Skeletal muscle satellite cell (primary cell): ENCODE measurements around the gene TEC. TPM values are rescaled to one million over a fixed set of nuclear protein-coding genes. Genes with fewer than 3 reads are reported as not detected.
A peak's percentile ranks its signal among the peaks of the same experiment; 100 is the strongest.
"Not testable (repeated sequence)": the region's sequence is repeated elsewhere in the genome, so short reads cannot be mapped to it uniquely, and the experiment has no call there.

Experiments
- H3K27me3 ChIP-seq: 2 replicates; pipeline ENCODE4 v1.7.0; 2013; ENCODE audit warnings: low read length; ENCODE audit not compliant: control insufficient read depth, insufficient read depth
- H3K36me3 ChIP-seq: 2 replicates; pipeline ENCODE4 v1.7.0; 2013; ENCODE audit warnings: mild to moderate bottlenecking, control low read depth, low read length; ENCODE audit not compliant: insufficient read depth
- H3K4me1 ChIP-seq: 2 replicates; pipeline ENCODE4 v1.7.0; 2013; ENCODE audit warnings: low read length; ENCODE audit not compliant: control insufficient read depth, insufficient read depth
- H3K4me2 ChIP-seq: 2 replicates; pipeline ENCODE4 v1.7.0; 2013; ENCODE audit warnings: mild to moderate bottlenecking, low read length
- H3K4me3 ChIP-seq: 2 replicates; pipeline ENCODE4 v1.7.0; 2013; ENCODE audit warnings: low read length
- H3K9ac ChIP-seq: 2 replicates; pipeline ENCODE4 v1.7.0; 2013; ENCODE audit warnings: mild to moderate bottlenecking, low read depth, low read length, moderate library complexity
- H3K9me3 ChIP-seq: replicated peaks from 2 replicates; pipeline ENCODE4 v1.7.0; 2013; ENCODE audit warnings: mild to moderate bottlenecking, control low read depth, low read length
- total RNA-seq: library from RNA; depleted of rRNA; stranded (reverse); fragments of >200 nt; gene quantifications from 2 replicates; pipeline ENCODE4 v1.2.3, GENCODE V29; 2012; rRNA removed

Gene TEC
- 0.44 and 1.5 TPM in 2 replicates for total RNA-seq

- Histone ChIP-seq H3K9ac (peak within 1 kb of the TSS; percentile 75), H3K36me3 (no peaks in the 10 kb centered on the region), H3K27me3 (no peaks in the 10 kb centered on the region), H3K4me2 (peak within 1 kb of the TSS; percentile 96), H3K9me3 (no peaks in the 10 kb centered on the region), H3K4me1 (no peaks in the 10 kb centered on the region), H3K4me3 (peak within 1 kb of the TSS; percentile 81)
These were observed at the start of gene TEC for GRCh38 chr4:48268956-48269860. TEC (minus strand) TSS chr4:48269838; CDS start chr4:48228614, 41,224 bp downstream.

- Histone ChIP-seq H3K27me3 (no peaks in the 10 kb centered on the region), H3K36me3 (no peaks in the 10 kb centered on the region), H3K9ac (no peak overlapping the region), H3K9me3 (no peaks in the 10 kb centered on the region), H3K4me1 (no peaks in the 10 kb centered on the region), H3K4me3 (no peak overlapping the region), H3K4me2 (peak overlapping the region; percentile 37)
These were observed 46.3 kb upstream of the TEC start for GRCh38 chr4:48315728-48316630.

- H3K36me3 ChIP-seq, H3K4me1 ChIP-seq: not testable (repeated sequence)
These were observed 45.1 kb upstream of the TEC start for GRCh38 chr4:48314746-48315145.

GRCh38 chr4:48311896-48312295 is 42.3 kb upstream of the TEC start:
- H3K4me1 ChIP-seq, result peaks cover 5% of the 10 kb centered on the region
- no peak overlapping the region for H3K4me2 ChIP-seq
- H3K27me3 ChIP-seq, result no peaks in the 10 kb centered on the region
- H3K9ac ChIP-seq, result no peak overlapping the region
- no peaks in the 10 kb centered on the region for H3K36me3 ChIP-seq
- H3K9me3 ChIP-seq, result no peaks in the 10 kb centered on the region
- no peak overlapping the region for H3K4me3 ChIP-seq

More at GRCh38 chr4:48314746-48315145, 45.1 kb upstream of the TEC start:
- H3K9ac ChIP-seq, H3K27me3 ChIP-seq, H3K4me2 ChIP-seq, H3K9me3 ChIP-seq, H3K4me3 ChIP-seq: not testable (repeated sequence)

- Histone ChIP-seq H3K4me2 (no peak overlapping the region), H3K27me3 (no peaks in the 10 kb centered on the region), H3K9me3 (no peaks in the 10 kb centered on the region), H3K36me3 (no peaks in the 10 kb centered on the region), H3K9ac (no peak overlapping the region), H3K4me1 (peaks cover 5% of the 10 kb centered on the region), H3K4me3 (no peak overlapping the region)
These were observed 39.3 kb upstream of the TEC start for GRCh38 chr4:48308901-48309300.

- H3K9me3 ChIP-seq, result no peaks in the 10 kb centered on the region
- H3K4me3 ChIP-seq, result no peak overlapping the region
- H3K4me1 ChIP-seq, result peaks cover 5% of the 10 kb centered on the region
- H3K4me2 ChIP-seq, result no peak overlapping the region
- no peaks in the 10 kb centered on the region for H3K36me3 ChIP-seq
- H3K27me3 ChIP-seq, result no peaks in the 10 kb centered on the region
- H3K9ac ChIP-seq, result no peak overlapping the region
These were observed 37.9 kb upstream of the TEC start for GRCh38 chr4:48307528-48307927.

- H3K9me3 ChIP-seq, result no peaks in the 10 kb centered on the region
- no peak overlapping the region for H3K4me2 ChIP-seq
These were observed 35.9 kb upstream of the TEC start for GRCh38 chr4:48305508-48305907.

GRCh38 chr4:48300004-48300403 is 30.4 kb upstream of the TEC start:
- Histone ChIP-seq H3K36me3 (no peaks in the 10 kb centered on the region), H3K4me1 (peaks cover 7% of the 10 kb centered on the region), H3K9ac (no peak overlapping the region), H3K9me3 (no peaks in the 10 kb centered on the region), H3K4me2 (peak overlapping the region; percentile 49), H3K4me3 (no peak overlapping the region), H3K27me3 (no peaks in the 10 kb centered on the region)

More at GRCh38 chr4:48305508-48305907, 35.9 kb upstream of the TEC start:
- Histone ChIP-seq H3K36me3 (no peaks in the 10 kb centered on the region), H3K27me3 (no peaks in the 10 kb centered on the region), H3K4me3 (no peak overlapping the region), H3K9ac (no peak overlapping the region), H3K4me1 (peaks cover 5% of the 10 kb centered on the region)

GRCh38 chr4:48299560-48299959 is 29.9 kb upstream of the TEC start:
- H3K27me3 ChIP-seq, result no peaks in the 10 kb centered on the region
- no peaks in the 10 kb centered on the region for H3K9me3 ChIP-seq
- H3K9ac ChIP-seq, result no peak overlapping the region
- H3K4me3 ChIP-seq, result no peak overlapping the region
- peaks cover 7% of the 10 kb centered on the region for H3K4me1 ChIP-seq
- H3K4me2 ChIP-seq, result peak overlapping the region; percentile 49
- no peaks in the 10 kb centered on the region for H3K36me3 ChIP-seq

GRCh38 chr4:48297256-48297846 is 27.7 kb upstream of the TEC start:
- no peak overlapping the region for H3K4me2 ChIP-seq
- no peak overlapping the region for H3K9ac ChIP-seq
- H3K4me3 ChIP-seq, result no peak overlapping the region
- peaks cover 7% of the 10 kb centered on the region for H3K4me1 ChIP-seq
- H3K36me3 ChIP-seq, result no peaks in the 10 kb centered on the region
- no peaks in the 10 kb centered on the region for H3K9me3 ChIP-seq
- no peaks in the 10 kb centered on the region for H3K27me3 ChIP-seq

- no peaks in the 10 kb centered on the region for H3K36me3 ChIP-seq
- no peak overlapping the region for H3K4me3 ChIP-seq
- no peak overlapping the region for H3K4me2 ChIP-seq
- no peak overlapping the region for H3K9ac ChIP-seq
- peaks cover 7% of the 10 kb centered on the region for H3K4me1 ChIP-seq
- H3K9me3 ChIP-seq, result no peaks in the 10 kb centered on the region
- H3K27me3 ChIP-seq, result no peaks in the 10 kb centered on the region
These were observed 26.7 kb upstream of the TEC start for GRCh38 chr4:48296365-48296764.
